Activated T-cell treated with anti-CD3 and anti-CD28 coated beads, Interleukin-2, amount 50 U/mL, for 4 hours (primary cell): Measurements from ENCODE around the gene U2AF2. TPM values are rescaled to one million over a fixed set of nuclear protein-coding genes. Genes with fewer than 3 reads are reported as not detected.

ENCODE experiments used
- ATAC-seq, 2 donors: fragments of 200-7000 bp; cut with Tn5 transposase; one replicate each; pipeline ENCODE4 v1.10.0; 2021
- DNase-seq: peaks from one replicate; pipeline ENCODE4 v3.0.0-alpha.2; 2020
- H3K27me3 Mint-ChIP-seq: one replicate; pipeline ENCODE4 v1.8.0; 2021; ENCODE audit warnings: low read depth, mixed read lengths
- H3K36me3 Mint-ChIP-seq: one replicate; pipeline ENCODE4 v1.8.0; 2022; ENCODE audit warnings: mixed read lengths; ENCODE audit not compliant: insufficient read depth
- H3K4me1 Mint-ChIP-seq: one replicate; pipeline ENCODE4 v1.8.0; 2021; ENCODE audit warnings: low read depth, mixed read lengths
- H3K4me3 Mint-ChIP-seq: one replicate; pipeline ENCODE4 v1.8.0; 2021; ENCODE audit warnings: mild to moderate bottlenecking, moderate library complexity, mixed read lengths
- H3K9me3 Mint-ChIP-seq: one replicate; pipeline ENCODE4 v1.8.0; 2021; ENCODE audit warnings: mixed read lengths
- total RNA-seq, 3 donors: library from RNA; stranded (reverse); gene quantifications; one replicate each; pipeline ENCODE4 v1.2.1, GENCODE V29; 2021

U2AF2 gene
- total RNA-seq, 3 donors from 2014 or later, result 467 to 532 (median 476) TPM

GRCh38 chr19:55644191-55644833, 10.5 kb upstream of the U2AF2 start:
- Mint-ChIP-seq H3K36me3 (peaks cover 7% of the 10 kb centered on the region), H3K4me1 (peaks cover 48% of the 10 kb centered on the region), H3K9me3 (no peaks in the 10 kb centered on the region), H3K4me3 (peak overlapping the region; percentile 96), H3K27me3 (no peaks in the 10 kb centered on the region)
- no peak for ATAC-seq
- no peak for DNase-seq

DNA sequence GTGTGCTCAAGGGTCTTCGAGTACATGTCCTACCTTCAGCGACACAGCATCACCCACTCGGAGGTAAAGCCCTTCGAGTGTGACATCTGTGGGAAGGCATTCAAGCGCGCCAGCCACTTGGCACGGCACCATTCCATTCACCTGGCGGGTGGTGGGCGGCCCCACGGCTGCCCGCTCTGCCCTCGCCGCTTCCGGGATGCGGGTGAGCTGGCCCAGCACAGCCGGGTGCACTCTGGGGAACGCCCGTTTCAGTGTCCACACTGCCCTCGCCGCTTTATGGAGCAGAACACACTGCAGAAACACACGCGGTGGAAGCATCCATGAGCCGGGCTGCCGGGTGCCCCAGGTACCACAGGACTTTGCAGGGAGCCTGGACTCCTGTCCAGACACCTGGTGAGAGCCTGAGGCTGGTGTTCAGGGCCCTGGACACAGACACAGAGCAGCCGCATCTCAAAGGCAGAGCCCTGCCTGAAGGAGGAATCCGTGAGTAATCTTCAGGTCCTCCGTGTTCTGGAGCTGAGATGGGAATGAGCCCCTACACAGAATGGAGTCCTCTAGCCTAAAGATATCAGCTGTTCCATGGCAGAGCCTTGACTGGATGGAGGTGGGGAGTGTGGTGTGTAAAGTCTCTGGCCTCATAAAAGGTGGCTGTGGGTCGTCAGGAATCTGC, 9.9 kb upstream of the U2AF2 start:
- H3K27me3 Mint-ChIP-seq, result no peaks in the 10 kb centered on the region
- H3K4me3 Mint-ChIP-seq, result peak overlapping the region; percentile 96

DNA sequence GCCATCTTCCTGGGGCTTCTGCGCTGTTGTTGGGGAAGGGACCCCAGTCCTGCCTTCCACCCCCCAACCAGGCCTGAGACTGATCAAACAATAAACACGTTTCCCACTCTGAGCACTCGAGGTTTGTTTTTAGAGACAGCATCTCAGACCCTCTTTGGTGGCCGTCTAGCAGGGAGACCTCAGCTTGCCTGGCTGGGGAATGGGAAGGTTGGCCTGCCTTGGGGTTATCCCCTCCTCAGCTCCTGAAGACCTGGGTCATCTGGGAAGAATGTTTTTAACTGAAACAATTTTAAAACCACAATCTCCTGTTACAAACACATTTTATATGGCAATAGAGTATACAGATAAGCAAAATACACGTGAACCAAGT, 9.3 kb upstream of the U2AF2 start:
- ATAC-seq (no peak), DNase-seq (no peak)
- H3K36me3 Mint-ChIP-seq, result peaks cover 6% of the 10 kb centered on the region
- peaks cover 48% of the 10 kb centered on the region for H3K4me1 Mint-ChIP-seq
- no peaks in the 10 kb centered on the region for H3K27me3 Mint-ChIP-seq
- peak overlapping the region; percentile 96 for H3K4me3 Mint-ChIP-seq
- no peaks in the 10 kb centered on the region for H3K9me3 Mint-ChIP-seq

More for the DNA sequence above, 9.9 kb upstream of the U2AF2 start:
- ATAC-seq (no peak), DNase-seq (no peak)
- H3K4me1 Mint-ChIP-seq, result peaks cover 48% of the 10 kb centered on the region
- H3K9me3 Mint-ChIP-seq, result no peaks in the 10 kb centered on the region
- H3K36me3 Mint-ChIP-seq, result peaks cover 6% of the 10 kb centered on the region

DNA sequence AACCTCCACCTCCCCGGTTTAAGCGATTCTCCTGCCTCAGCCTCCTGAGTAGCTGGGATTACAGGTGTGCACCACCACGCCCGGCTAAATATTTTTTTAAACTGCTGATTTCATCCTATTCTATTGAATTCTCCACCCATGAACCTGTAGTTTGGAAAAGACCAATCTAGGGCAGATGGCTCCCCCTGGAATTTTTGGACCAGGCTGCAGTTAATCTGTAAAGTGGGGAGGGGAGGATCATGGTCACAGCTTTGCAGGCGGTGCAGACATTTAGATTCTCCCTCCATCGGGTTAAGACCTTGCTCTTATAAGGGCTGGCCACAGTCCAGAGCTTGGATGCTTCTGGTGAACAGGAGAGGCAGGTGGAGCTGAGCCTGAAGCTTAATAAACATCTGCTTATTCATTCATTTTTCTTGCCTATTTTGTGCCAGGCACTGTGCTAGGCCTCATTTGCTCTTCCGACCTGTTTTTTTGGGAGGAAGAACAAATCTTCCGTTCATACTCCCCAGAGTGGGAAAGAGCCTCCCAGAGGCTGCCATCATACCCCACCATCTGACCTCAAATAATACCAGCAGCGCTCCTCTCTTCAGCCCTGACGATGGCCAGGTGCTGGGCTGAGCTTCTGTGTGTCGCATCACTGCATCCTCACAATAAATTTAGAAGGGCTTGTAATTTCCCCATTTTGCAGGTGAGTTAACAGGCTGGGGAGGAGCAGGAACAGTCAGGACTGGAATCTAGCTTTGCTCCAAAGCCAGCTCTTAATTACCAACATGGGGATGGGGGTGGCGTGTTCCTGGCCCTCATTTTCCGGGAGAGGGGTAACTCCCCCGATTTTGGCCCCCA, 7.7 kb upstream of the U2AF2 start:
- Mint-ChIP-seq H3K4me1 (peaks cover 46% of the 10 kb centered on the region), H3K36me3 (peaks cover 6% of the 10 kb centered on the region), H3K4me3 (peak overlapping the region; percentile 80), H3K27me3 (no peaks in the 10 kb centered on the region), H3K9me3 (no peaks in the 10 kb centered on the region)
- no peak for DNase-seq
- ATAC-seq, result no peak

DNA sequence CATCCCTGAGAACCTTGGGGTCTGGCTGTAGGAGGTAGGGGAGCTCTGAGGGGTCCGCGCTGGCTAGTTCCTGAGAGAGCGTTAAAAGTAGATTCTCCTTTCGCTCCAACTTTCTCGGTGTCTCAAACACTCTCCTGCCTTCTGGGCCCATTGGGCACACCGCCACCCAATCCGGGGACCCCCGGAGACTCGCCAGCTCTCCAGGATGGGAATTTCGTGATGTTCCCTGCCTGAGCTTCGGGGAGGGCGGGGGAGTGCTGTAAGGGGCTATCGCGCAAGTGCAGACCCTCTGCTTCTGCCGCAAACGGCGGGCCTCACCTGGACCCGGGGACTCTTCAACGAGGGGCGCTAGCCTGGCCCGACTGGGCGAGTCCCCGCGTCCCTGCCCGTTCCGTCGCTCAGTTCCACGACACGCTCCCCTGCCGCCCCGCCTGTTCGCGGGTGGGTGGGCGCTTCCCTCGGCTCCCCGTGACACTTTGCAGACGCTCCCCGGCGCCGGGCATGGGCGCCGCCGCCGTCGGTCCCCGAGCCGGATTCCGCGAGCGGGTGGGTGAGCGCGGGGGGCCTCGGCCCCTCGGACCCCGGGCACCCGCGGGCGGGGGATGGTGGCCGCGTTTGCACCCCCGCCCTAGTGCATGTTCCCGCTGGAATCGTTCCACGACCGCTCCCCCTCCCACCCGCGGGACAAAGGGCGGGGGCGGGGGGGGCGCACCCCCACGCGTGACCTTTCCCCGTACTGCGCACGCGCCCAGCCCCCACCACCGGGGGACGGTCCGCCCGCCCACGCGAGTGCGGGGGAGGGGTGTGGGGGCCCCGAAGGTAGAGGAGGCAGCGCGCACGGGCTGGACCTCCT, 6.9 kb upstream of the U2AF2 start, which contains the start of gene CCDC106:
Gene CCDC106, plus strand, starts transcription at position 481 of the 853 bp plus-strand sequence. CDS start 835 bp downstream, outside the sequence.
- H3K4me1 Mint-ChIP-seq, result peaks cover 44% of the 10 kb centered on the region
- ATAC-seq (peak; percentile 11 to 19), DNase-seq (peak; percentile 61)
- H3K9me3 Mint-ChIP-seq, result no peaks in the 10 kb centered on the region
- peaks cover 6% of the 10 kb centered on the region for H3K36me3 Mint-ChIP-seq
- peak within 1 kb of the TSS; percentile 80 for H3K4me3 Mint-ChIP-seq
- H3K27me3 Mint-ChIP-seq, result no peaks in the 10 kb centered on the region

GRCh38 chr19:55648585-55649267, 6.1 kb upstream of the U2AF2 start:
- DNase-seq (no peak), ATAC-seq (no peak)
- Mint-ChIP-seq H3K27me3 (no peaks in the 10 kb centered on the region), H3K9me3 (no peaks in the 10 kb centered on the region), H3K4me3 (peak overlapping the region; percentile 76), H3K4me1 (peaks cover 39% of the 10 kb centered on the region), H3K36me3 (peaks cover 6% of the 10 kb centered on the region)

DNA sequence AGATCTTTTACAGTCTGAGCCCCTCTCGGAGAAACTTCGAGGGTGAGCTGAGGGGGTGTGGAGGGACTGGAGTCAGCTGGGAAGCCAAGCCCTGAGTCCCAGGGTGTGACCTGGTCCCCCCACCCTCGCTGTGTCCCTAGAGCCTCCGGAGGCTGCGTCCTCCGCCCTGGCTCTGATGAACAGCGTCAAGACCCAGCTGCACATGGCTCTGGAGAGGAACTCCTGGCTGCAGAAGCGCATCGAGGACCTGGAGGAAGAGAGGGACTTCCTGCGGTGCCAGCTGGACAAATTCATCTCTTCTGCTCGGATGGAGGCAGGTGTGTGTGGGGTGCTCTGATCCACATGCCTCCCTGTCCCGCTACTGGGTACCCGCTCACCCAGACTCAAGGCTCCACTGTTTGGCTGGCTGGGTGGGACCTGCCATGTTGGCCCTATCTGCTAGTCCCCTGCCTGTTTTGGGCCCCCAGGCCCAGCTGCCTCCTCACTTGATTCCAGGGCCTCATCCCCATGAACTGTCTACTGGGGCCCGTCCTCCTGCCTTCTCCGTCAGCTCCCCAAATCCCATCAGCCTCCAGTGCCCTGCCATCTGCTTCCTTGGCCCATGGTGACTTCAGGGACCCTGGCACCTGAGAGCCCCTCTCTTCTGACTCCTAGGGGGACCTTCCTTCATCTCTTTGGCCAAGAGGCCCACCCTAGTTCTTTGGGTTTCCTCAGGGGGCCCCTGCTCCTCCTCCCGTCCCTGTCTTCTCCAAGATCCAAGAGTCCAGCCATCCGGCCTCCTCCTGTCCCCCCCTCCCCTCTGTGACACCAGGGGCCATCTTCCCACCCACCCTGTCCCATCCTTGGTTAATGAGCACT, 5.3 kb upstream of the U2AF2 start:
- H3K4me1 Mint-ChIP-seq, result peaks cover 39% of the 10 kb centered on the region
- peaks cover 6% of the 10 kb centered on the region for H3K36me3 Mint-ChIP-seq
- peak overlapping the region; percentile 76 for H3K4me3 Mint-ChIP-seq
- DNase-seq, result no peak
- ATAC-seq, result no peak
- no peaks in the 10 kb centered on the region for H3K9me3 Mint-ChIP-seq
- H3K27me3 Mint-ChIP-seq, result no peaks in the 10 kb centered on the region

GRCh38 chr19:55650126-55650557, 4.7 kb upstream of the U2AF2 start:
- Mint-ChIP-seq H3K27me3 (no peaks in the 10 kb centered on the region), H3K4me1 (peaks cover 39% of the 10 kb centered on the region), H3K4me3 (no peak overlapping the region), H3K36me3 (peaks cover 6% of the 10 kb centered on the region), H3K9me3 (no peaks in the 10 kb centered on the region)
- ATAC-seq, result no peak
- no peak for DNase-seq

- Mint-ChIP-seq H3K4me1 (peaks cover 34% of the 10 kb centered on the region), H3K9me3 (no peaks in the 10 kb centered on the region), H3K27me3 (no peaks in the 10 kb centered on the region), H3K36me3 (peaks cover 5% of the 10 kb centered on the region), H3K4me3 (peak overlapping the region; percentile 33)
- ATAC-seq (no peak), DNase-seq (no peak)
Observed at GRCh38 chr19:55650602-55651230, 4.1 kb upstream of the U2AF2 start.

GRCh38 chr19:55651236-55651635, 3.6 kb upstream of the U2AF2 start:
- H3K36me3 Mint-ChIP-seq, result peaks cover 10% of the 10 kb centered on the region
- ATAC-seq (no peak), DNase-seq (no peak)
- peaks cover 38% of the 10 kb centered on the region for H3K4me1 Mint-ChIP-seq
- no peaks in the 10 kb centered on the region for H3K27me3 Mint-ChIP-seq
- H3K4me3 Mint-ChIP-seq, result peak overlapping the region; percentile 33
- H3K9me3 Mint-ChIP-seq, result no peaks in the 10 kb centered on the region

GRCh38 chr19:55652311-55653128, 2.3 kb upstream of the U2AF2 start:
- Mint-ChIP-seq H3K36me3 (peaks cover 14% of the 10 kb centered on the region), H3K27me3 (no peaks in the 10 kb centered on the region), H3K4me1 (peaks cover 37% of the 10 kb centered on the region), H3K4me3 (no peak overlapping the region), H3K9me3 (no peaks in the 10 kb centered on the region)
- ATAC-seq, result no peak
- no peak for DNase-seq
